Left hindlimb (tissue), 1 donor: Measurements from ENCODE around the gene CEP120.

ENCODE experiments used
- DNase-seq: peaks from one replicate; pipeline ENCODE4 v3.0.0-alpha.2; 2018

CEP120 gene

DNA sequence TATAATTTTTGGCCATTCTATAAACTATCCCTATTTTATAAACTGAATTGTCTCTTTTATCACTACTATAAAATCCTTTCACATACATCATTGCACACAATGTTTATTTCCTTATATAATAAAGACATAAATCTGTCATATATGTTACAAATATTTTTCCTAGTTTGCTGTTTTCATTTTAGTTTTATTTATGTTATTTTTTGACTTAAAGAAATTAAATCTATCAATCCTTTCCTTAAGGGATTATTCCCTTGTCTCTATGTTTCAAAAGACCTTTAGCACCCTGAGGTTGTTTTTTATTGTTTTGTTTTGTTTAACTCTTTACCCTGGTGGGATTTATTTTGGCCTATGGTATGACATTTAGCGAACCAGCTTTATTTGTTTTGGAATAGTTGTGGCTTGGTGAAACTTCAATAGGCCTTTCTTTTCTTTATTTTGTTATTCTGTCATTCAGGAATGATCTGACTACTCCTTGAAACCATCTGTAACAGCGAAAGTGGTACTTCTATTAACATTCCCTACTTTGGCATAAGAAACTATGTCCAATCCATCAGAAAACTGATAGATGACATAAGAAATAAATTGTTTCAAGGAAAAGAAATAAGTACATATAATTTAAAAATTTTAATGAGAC, 125.9 kb downstream of the CEP120 start:
- no peak for DNase-seq
